Activated naive CD4-positive, alpha-beta T cell (primary cell): ENCODE measurements around the gene SLC27A4.

Source experiments
- DNase-seq, 4 experiments: peaks; one replicate each; lab custom pipeline; 2025; lab: John Stamatoyannopoulos, UW

SLC27A4 gene

DNA sequence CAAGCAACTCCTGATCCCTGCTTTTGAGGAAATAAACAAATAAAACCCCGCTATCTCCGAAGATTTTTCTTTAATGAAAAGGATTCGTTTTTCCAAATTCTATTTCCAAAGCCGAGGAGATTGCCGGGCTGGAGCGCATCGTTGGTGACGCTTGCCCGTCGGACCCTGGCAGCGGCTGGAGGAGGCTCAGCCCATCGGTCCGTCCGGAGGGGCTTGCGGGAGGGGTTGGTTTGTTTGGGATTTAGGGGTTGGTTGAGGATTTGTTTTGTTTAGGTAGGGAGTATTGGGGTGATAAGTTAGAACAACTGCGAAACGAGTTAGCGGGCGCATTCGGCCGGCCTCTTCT lies 51.6 kb downstream of the SLC27A4 start:
- DNase-seq, result no peak

DNA sequence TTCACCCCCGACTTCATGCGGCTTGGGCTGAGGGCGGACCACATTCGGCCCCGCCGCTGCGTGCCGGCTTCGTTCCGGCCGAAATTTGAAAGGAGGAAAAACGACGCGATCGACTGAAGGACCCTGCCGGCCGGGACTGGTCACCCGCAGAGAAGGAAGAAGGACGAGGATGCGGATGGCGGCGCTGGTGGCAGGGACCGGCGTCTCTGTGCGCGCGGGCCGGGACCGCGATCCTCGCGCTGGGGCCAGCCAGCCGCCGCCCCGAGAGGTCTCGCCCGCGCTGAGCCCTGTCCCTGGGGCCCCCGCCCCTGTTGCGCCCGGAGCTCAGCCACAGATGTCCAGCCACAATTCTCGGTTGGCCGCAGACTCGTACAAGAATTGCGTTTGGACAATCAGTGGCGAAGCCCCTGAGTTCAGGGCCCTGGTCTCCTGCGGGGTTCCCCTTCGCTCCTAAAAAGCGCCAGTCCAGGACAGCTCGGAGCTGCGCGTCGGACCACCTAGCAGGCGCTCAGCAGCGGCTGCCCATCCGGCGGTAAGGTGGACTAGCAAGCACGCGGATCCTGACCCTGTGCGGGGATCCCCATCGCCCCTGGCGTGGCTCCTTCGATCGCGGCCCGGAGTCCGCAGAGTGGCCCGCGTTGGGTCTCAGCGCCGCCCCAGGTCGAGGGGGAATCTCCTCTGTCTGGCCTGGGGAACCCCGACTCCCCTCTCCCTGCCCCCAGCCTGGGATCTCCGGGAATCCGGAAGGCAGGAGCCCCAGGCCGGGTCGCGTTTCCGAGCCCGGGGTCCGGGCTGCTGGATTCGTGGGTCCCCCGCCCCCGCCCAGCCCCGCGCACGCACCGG lies 52.2 kb downstream of the SLC27A4 start:
- DNase-seq, result no peak

DNA sequence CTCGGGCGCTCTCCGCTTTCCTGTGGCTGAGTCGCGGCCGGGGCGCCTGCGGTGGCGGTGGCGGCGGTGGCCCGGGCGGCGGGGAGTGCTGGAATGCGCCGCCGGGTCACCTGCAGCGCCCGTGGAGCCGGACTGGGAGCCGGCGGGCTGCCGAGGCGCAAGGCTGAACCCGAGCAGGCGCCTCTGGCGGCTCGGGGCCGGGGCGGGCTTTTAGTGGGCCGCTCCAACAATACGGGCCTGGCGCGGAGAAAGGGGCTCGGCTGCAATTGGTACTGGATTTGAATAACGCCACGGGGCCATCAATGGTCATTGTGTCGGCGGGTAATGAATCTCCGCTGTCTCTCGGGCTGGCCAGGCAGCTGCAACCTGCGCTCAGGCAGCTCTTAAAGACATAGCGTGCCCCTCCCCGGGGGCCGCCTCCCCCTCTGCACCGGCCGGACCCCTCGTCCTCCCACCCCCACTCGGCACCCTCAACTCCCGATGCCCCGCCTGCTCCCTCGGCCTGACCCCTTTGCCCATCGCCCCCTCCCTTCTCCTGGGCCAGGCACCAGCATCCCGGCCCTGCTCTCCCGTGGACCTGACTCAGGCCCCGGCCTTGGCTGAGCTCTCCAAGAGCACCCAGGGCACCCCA lies 52.9 kb downstream of the SLC27A4 start:
- DNase-seq, result no peak

DNA sequence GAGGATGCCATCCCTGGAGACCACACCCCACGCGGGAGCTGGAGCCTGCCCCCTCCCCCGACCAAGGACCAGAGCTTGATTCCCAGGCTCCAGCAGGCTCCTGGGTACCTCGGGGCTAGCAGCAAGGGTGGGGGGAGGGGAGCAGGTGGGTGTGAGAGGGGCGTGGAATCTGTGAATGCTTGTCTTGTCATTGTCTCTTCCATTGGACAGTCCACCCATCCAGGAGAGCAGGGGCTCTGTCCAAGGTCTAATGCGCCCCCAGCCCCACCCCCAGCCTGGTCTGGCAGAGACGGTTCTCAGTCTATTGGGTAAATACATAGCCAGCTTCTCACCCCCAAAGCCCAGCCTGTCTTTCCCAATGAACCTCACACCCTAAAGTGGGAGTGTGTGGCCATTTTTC lies 53.6 kb downstream of the SLC27A4 start:
- no peak for DNase-seq

DNA sequence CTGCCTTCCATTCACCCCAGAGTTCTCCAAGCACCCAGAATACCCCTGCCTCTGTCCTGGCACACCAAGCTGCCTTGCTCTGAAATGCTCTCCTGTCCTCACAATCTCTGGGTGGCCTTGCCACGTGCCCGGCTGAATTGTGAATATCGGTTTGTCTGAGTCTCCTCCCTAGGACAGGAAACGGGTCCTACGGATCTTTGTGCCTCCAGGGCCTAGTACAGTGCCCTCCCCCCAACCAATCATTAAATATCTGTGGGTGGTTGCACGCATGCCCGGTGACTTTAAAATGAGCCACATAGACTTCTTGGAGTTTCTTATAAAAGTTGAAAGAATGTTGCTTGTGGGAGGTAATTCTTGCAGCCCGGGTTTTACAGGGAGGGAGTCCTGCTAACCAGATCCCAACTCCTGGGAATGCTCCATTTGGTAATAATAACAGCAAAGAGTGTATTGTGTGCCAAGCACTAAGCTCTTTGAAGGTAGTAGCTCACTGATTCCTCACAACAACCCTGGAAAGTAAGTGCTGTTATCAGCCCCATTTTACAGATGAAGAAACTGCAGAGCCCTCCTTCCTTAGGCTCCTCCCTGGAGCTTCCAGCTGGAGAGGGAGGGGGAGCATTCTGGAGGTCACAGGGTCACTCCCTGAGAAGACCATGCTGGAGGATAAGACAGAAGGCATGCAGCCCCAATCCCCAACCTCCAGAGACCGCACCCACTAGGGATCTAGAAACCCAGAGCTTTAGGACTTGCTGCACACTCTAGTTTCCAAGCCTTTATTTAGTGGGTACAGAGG lies 54.2 kb downstream of the SLC27A4 start:
- no peak for DNase-seq

DNA sequence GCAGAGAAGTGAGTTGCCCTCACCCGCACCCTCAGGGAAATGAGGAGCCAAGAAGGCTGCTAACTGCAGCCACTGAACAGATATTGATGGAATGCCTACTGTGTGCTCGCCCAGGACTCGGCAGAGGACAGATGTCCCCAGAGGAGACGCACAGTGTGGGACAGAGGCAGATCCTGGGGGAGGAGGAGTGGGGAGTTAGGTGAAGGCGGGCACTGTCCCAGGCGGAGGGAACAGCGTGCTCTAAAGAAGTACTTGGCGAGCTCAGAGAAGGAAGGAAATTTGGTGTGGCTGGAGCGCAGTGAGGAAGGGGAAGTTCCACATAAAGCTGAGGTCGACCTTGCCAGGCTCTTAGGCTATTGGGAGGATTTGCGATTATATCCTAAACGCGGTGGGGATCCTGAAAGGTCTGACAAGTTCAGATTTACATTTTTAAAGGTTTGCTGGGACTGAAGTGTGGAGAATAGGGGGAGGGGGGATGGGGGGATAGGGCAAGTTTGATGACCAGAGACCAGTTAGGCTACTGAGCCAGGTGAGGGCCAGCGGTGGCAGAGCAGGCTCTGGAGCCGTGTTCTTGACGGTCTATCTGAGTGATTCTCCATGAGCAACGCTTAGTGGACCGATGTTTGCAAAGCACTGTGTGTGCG lies 56.8 kb downstream of the SLC27A4 start:
- no peak for DNase-seq

DNA sequence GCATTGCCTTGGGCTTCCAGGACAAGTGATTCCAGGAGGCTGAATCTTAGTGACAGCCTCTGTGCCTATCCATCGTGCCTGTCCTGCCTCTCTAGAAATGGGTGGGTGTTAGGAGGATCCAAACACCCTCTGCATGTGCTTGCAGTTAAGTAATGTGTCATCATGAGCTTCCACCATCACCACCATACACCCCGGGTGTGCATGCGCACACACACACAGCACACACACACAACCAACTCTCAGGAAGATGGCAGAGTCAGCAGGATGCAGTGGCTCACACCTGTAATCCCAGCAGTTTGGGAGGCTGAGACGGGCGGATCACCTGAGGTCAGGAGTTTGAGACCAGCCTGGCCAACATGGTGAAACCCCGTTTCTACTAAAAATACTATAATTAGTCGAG lies 57.5 kb downstream of the SLC27A4 start:
- no peak for DNase-seq

DNA sequence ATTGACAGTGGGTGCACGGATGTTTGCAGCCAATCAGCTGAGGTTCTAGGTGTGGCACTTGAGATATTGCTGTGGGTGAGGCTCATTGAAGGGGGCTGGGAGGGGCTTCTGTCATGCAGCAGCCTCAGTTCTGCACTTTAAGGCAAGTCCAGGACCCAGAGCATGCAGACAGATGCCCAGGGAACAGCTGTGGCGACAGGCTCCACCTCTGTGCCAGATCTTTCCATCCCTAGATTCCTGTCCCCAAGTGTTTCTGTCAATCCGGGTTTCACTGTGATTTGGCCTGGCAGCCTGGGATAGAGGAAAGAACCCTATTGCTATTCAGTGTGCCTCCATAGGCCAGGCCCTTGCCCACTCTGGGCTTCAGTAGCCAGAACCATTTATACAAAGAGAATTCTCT lies 59.5 kb downstream of the SLC27A4 start:
- no peak for DNase-seq

DNA sequence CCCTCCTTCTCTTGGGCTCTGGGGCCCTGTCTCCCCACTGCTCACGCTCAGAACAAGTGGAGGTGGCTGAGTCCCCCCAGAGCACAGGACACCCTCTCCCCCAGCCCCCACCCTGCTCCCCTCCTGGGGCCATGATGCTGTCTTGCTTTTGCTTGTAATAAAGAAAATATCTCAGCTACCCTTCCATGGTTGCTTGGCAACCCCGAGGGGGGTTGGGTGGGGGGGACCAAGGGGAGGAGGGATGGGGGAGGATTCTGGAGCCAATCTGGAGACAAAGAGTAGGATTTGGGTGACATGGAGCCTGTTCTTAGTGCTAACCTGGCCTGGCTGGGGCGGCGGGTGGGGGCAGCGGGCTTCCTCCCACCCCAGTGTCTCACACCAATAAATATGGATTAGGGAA lies 64.2 kb downstream of the SLC27A4 start:
- no peak for DNase-seq

DNA sequence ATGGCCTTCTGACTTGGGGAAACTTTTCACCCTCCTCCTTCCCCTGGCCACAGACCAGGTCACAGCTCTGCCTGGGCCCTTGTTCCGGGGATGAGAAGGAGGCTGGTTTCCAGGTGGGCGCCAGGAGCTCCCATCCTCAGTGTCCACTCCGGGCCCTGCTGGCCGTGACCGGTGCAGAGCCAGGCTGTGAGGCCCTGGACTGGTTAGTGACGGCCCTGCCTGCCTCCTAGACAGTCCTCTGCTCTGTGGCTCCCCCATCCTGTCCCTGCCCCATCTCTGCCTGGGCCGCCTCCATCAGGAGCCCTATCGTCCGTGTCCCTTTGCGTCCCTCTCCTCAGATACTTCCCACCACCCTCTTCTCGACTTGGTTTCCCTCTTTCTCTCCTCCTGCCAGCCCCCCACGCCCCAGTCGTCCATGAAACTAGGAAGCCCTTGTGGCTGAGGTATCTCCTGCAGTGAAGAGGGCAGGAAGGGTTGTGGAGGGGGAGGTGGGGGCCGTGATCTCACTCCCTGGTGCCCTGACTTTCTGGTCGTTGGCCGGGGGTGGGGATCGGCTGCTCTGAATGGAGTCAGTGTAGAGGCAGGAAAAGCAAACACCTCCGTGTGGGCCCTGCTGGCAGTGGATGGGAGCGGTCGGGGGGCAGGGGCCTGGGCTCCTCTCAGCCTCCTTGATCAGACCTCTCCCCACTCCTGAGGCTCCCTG lies 64.9 kb downstream of the SLC27A4 start:
- DNase-seq, result no peak

DNA sequence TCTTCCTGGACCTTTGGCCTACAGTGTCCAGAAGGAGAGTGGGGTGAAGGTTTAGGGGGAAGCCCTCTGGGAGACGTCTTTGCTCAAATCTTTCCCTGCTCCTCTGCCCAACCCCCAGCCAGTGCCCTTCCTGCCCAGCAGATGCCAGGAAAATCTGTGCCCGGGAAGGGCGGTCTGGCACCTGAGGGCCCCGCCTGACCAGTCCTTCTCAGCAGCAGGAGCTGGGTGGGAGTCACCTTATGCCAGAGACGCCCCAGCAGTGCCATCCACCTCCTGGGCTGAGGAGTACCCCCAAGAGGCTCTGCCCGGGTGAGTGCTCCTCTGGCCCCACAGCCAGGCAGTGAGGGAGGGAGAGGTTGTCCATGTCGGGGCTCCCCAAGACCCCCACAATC lies 65.4 kb downstream of the SLC27A4 start:
- no peak for DNase-seq

DNA sequence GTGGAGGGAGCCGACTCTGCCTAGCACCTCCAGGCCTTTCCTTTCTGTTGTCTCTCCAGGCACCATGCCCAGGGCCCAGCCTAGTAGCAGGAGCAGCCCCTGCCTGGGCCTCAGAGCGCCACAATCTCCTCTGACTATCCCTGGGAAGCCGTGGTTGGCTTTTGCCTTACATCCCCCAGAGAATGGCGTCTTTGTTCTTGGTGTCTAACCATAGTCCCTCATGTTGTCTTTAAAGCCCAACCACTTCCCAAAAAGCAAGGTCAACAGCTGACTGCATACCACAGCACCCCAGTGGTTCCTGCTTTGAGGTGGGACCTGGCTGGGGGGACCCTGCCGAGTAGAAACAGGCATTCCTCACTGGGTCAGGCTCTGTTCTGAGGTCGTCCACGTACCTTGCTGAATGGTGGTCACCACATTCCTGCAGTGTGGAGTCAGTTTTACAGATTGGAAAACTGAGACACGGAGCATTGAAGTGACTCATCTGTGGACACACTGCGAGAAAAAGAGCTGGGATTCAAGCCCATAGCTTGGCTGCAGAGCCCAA lies 66.6 kb downstream of the SLC27A4 start:
- no peak for DNase-seq

DNA sequence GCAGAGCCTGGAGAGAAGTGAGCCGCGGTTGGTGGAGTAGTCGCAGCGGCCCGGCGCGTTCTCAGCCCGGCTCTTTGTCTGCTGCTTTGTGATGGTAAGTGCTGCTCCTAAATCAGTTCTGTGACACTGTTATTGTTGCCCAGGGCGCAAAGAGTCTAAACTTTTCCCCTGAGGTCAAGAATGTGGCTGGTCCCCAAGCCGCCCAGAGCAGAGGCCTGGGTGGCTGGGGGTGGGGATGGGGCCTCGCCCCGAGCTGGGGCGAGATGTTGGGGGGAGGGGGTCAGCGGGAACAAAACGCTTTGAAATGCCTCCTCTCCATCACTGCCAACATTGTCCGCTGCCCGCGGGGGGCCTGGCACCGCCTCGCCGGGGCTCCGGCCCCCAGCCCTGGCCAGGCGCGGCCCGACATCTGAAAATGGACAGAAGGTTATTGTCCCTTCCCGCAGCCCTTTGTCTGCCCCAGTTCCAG lies 68.7 kb downstream of the SLC27A4 start:
- no peak for DNase-seq

DNA sequence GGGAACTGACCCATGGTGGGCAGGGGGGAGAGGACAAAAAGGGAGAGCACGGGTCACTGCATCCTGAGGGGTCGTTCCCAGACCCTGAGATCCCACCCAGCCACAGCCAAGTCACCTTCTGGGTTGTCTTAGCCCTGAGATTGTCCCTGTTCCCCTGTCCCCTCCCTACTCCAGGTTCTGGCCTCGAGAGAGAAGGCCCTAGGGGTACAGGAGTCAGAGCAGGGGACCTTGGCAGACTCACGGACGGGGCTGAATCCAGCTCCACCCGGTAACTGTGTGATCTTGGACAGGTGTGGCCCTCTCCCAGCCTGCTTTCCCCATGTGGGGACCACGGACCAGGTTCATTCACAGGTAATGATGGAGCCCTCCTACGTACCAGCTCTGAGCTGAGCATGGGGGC lies 69.1 kb downstream of the SLC27A4 start:
- no peak for DNase-seq

DNA sequence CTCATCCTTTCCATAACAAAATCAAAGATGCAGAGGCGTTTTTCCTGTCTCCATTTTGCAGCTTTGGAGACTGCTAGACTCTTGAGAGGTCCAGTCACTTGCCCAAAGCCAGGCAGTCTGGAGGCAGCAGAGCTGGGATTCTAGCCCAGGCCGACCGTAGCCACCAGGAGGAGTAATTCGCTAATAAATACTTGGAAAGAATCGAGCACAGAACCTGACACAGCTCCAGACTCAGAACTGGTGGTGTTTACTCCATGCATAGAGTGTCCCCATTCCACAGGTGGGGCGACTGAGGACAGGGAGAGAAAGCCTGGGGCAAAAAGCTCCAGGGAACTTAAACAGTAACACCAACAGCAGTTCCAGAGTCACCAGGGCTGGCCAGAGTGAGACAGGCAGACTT lies 69.7 kb downstream of the SLC27A4 start:
- no peak for DNase-seq
